Sigmoid colon (tissue), 7 donors: ENCODE data around the gene PTTG1IP2. TPM values are rescaled to one million over a fixed set of nuclear protein-coding genes. Genes with fewer than 3 reads are reported as not detected.

Source experiments
- DNase-seq: peaks from one replicate; pipeline ENCODE4 v3.0.0-alpha.2; 2019
- H3K27ac ChIP-seq, 4 donors: fragments of 200-600 bp; sonication (generic); one replicate each; pipeline ENCODE4 v1.5.1; 2016 to 2019; ENCODE audit warnings: mild to moderate bottlenecking in 1 of 4
- H3K27me3 ChIP-seq, 3 donors: fragments of 200-600 bp; sonication (generic); one replicate each; pipeline ENCODE4 v1.5.1; 2019; ENCODE audit warnings: mild to moderate bottlenecking in 1 of 3
- H3K36me3 ChIP-seq, 4 donors: fragments of 200-600 bp; sonication (generic); one replicate each; pipeline ENCODE4 v1.5.1; 2016 to 2019
- H3K4me1 ChIP-seq, 4 donors: fragments of 200-600 bp; sonication (generic); one replicate each; pipeline ENCODE4 v1.5.1; 2017 to 2019
- H3K4me3 ChIP-seq, 4 donors: fragments of 200-600 bp; sonication (generic); one replicate each; pipeline ENCODE4 v1.5.1; 2017 to 2019; ENCODE audit warnings: mild to moderate bottlenecking in 2 of 4, moderate library complexity in 1 of 4
- H3K9me3 ChIP-seq, 4 donors: fragments of 200-600 bp in 3 of 4; sonication (generic) in 3 of 4; one replicate each; pipeline versions ENCODE4 v1.5.1 to v1.6.1; 2013 to 2019
- CTCF ChIP-seq, 4 experiments: fragments of 450-650 bp in 3 of 4; fragments of 200-600 bp in 1 of 4; IDR thresholded peaks; one replicate each; pipeline ENCODE4 v1.5.1; 2016 to 2019; ENCODE audit warnings: antibody characterized with exemption in 4 of 4, mild to moderate bottlenecking in 3 of 4, moderate library complexity in 2 of 4
- EP300 ChIP-seq, 4 donors: sonication (generic); formaldehyde crosslinking; IDR thresholded peaks; one replicate each; pipeline ENCODE4 v1.6.1; 2017; ENCODE audit warnings: antibody characterized with exemption in 4 of 4
- POLR2A ChIP-seq, 2 donors: fragments of 450-650 bp; IDR thresholded peaks; one replicate each; pipeline ENCODE4 v1.6.1; 2016; ENCODE audit warnings: antibody characterized with exemption in 2 of 2, mild to moderate bottlenecking in 2 of 2, moderate library complexity in 2 of 2
- POLR2AphosphoS5 ChIP-seq, 4 donors: sonication (generic); formaldehyde crosslinking; IDR thresholded peaks; one replicate each; pipeline ENCODE4 v1.6.1; 2017; ENCODE audit warnings: antibody characterized with exemption in 4 of 4
- WGBS, 2 donors: extraction: QIAGEN DNeasy Blood & Tissue Kit; methylation state at CpG; one replicate each; pipeline ENCODE4 v1.1.7; 2013; 5-methylcytosine and 5-hydroxymethylcytosine counted together
- intact Hi-C: fragments of 100-400 bp; cut with DNase I; formaldehyde crosslinking; loops from one replicate; pipeline ENCODE4 v1.15.1; 2023
- polyA plus RNA-seq, 3 donors: library from polyadenylated mRNA; stranded (reverse); fragments of 200-250 nt; gene quantifications; one replicate each; pipeline ENCODE4 v1.2.3, GENCODE V29; 2013
- total RNA-seq, 4 donors: library from RNA; depleted of rRNA; stranded (reverse); fragments of >200 nt; gene quantifications; one replicate each; pipeline ENCODE4 v1.1.0, GENCODE V29; 2016
- donor health status: healthy with polysubstance abuse.
- donor health status: Bipolar disorder and iron deficiency.
- donor health status: healthy.

The PTTG1IP2 gene
- total and polyA plus RNA-seq, 7 donors = not detected

GRCh38 chr7:90492250-90492649, 22.8 kb downstream of the PTTG1IP2 start:
- DNase-seq = no peak
- TF ChIP-seq POLR2A (IDR thresholded peaks at IDR 0.05) (no peak), POLR2AphosphoS5 (IDR thresholded peaks at IDR 0.05) (no peak), CTCF (IDR thresholded peaks at IDR 0.05) (no peak), EP300 (IDR thresholded peaks at IDR 0.05) (no peak)
- WGBS, 2 donors = 91 to 95% methylated on average over 6 of the region's 6 CpGs

GRCh38 chr7:90495241-90495640, 25.8 kb downstream of the PTTG1IP2 start:
- DNase-seq = no peak
- Histone ChIP-seq H3K27ac (no peak overlapping the region), H3K9me3 (no peaks in the 10 kb centered on the region), H3K4me1 (no peaks in the 10 kb centered on the region), H3K36me3 (no peaks in the 10 kb centered on the region), H3K4me3 (no peak overlapping the region), H3K27me3 (no peaks in the 10 kb centered on the region)
- no peak for TF ChIP-seq CTCF (IDR thresholded peaks at IDR 0.05)
- no peak for TF ChIP-seq POLR2AphosphoS5 (IDR thresholded peaks at IDR 0.05)
- TF ChIP-seq POLR2A (IDR thresholded peaks at IDR 0.05) = no peak
- no peak for TF ChIP-seq EP300 (IDR thresholded peaks at IDR 0.05)
- intact Hi-C loops = no loop called here
- 92 to 96% methylated on average over 1 of the region's 1 CpG for WGBS, 2 donors

More at GRCh38 chr7:90492250-90492649, 22.8 kb downstream of the PTTG1IP2 start:
- H3K9me3 ChIP-seq = no peaks in the 10 kb centered on the region
- no peaks in the 10 kb centered on the region for H3K4me1 ChIP-seq
- no peaks in the 10 kb centered on the region for H3K27me3 ChIP-seq
- no peaks in the 10 kb centered on the region for H3K36me3 ChIP-seq
- no peak overlapping the region for H3K4me3 ChIP-seq
- no peak overlapping the region for H3K27ac ChIP-seq
- intact Hi-C loops = no loop called here

GRCh38 chr7:90502539-90502938, 33.1 kb downstream of the PTTG1IP2 start:
- Histone ChIP-seq H3K9me3 (no peaks in the 10 kb centered on the region), H3K27ac (no peak overlapping the region), H3K27me3 (no peaks in the 10 kb centered on the region), H3K36me3 (no peaks in the 10 kb centered on the region), H3K4me3 (no peak overlapping the region), H3K4me1 (no peaks in the 10 kb centered on the region)
- TF ChIP-seq POLR2AphosphoS5 (IDR thresholded peaks at IDR 0.05) = no peak
- no peak for TF ChIP-seq CTCF (IDR thresholded peaks at IDR 0.05)
- TF ChIP-seq POLR2A (IDR thresholded peaks at IDR 0.05) = no peak
- TF ChIP-seq EP300 (IDR thresholded peaks at IDR 0.05) = no peak
- no peak for DNase-seq
- intact Hi-C loops = no loop called here
- 92 to 94% methylated on average over 4 of the region's 4 CpGs for WGBS, 2 donors

- no peak for DNase-seq
- WGBS, 2 donors = 91 to 95% methylated on average over 1 of the region's 1 CpG
- Histone ChIP-seq H3K36me3 (no peaks in the 10 kb centered on the region), H3K27ac (no peak overlapping the region), H3K4me3 (no peak overlapping the region), H3K9me3 (no peaks in the 10 kb centered on the region), H3K27me3 (no peaks in the 10 kb centered on the region), H3K4me1 (no peaks in the 10 kb centered on the region)
- TF ChIP-seq POLR2AphosphoS5 (IDR thresholded peaks at IDR 0.05) (no peak), EP300 (IDR thresholded peaks at IDR 0.05) (no peak), CTCF (IDR thresholded peaks at IDR 0.05) (no peak)
- intact Hi-C loops = no loop called here
Observed at GRCh38 chr7:90503367-90503766, 33.9 kb downstream of the PTTG1IP2 start.

GRCh38 chr7:90507692-90508091, 38.3 kb downstream of the PTTG1IP2 start:
- no peaks in the 10 kb centered on the region for H3K27me3 ChIP-seq
- WGBS, 2 donors = 19 to 62% methylated on average over 1 of the region's 1 CpG
- DNase-seq = no peak
- TF ChIP-seq POLR2AphosphoS5 (IDR thresholded peaks at IDR 0.05) = no peak
- no peak for TF ChIP-seq POLR2A (IDR thresholded peaks at IDR 0.05)
- no peak for TF ChIP-seq CTCF (IDR thresholded peaks at IDR 0.05)
- TF ChIP-seq EP300 (IDR thresholded peaks at IDR 0.05) = no peak
- no peaks in the 10 kb centered on the region for H3K36me3 ChIP-seq
- no peaks in the 10 kb centered on the region for H3K9me3 ChIP-seq
- H3K4me1 ChIP-seq = no peaks in the 10 kb centered on the region
- no peak overlapping the region for H3K27ac ChIP-seq
- no peak overlapping the region for H3K4me3 ChIP-seq
- intact Hi-C loops = no loop called here
